T-helper 22 cell (primary cell): ENCODE measurements around the gene MINDY1.

Experiments
- DNase-seq: peaks from one replicate; pipeline ENCODE4 v3.0.0-alpha.2; 2020; ENCODE audit warnings: low read depth

Gene MINDY1

GRCh38 chr1:150964164-150964489 is 42.6 kb downstream of the MINDY1 start:
- DNase-seq: no peak

- no peak for DNase-seq
Observed at GRCh38 chr1:150963321-150964163, 43.2 kb downstream of the MINDY1 start.

- DNase-seq: no peak
Observed at GRCh38 chr1:150961756-150962155, 44.9 kb downstream of the MINDY1 start.

DNA sequence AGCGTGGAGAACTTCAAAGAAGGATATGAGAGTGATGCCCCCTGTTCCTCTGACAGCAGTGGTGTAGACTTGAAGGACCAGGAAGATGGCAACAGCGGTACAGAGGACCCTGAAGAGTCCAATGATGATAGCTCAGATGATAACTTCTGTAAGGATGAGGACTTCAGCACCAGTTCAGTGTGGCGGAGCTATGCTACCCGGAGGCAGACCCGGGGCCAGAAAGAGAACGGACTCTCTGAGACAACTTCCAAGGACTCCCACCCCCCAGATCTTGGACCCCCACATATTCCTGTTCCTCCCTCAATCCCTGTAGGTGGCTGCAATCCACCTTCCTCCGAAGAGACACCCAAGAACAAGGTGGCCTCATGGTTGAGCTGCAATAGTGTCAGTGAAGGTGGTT is 46.1 kb downstream of the MINDY1 start:
- DNase-seq: no peak

- no peak for DNase-seq
Observed at GRCh38 chr1:150957666-150958065, 49.0 kb downstream of the MINDY1 start.

DNA sequence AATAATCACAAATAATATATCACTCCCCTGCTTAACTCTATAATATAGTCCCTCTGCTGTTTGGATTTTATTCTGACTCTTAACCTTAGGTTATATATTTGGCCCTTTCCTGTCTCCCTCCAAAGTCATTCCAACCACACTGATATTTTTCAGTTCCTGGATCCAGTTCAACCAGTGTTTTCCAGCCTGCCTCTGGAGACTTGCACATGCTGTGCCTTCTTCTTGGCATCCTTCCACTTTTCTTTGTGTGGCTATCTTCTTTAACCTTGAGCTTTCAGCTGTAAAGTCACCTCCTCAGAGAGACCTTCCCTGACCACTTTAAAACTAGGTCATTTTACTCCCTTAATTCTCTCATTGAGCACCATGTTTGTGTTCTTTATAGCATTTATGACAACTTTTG is 51.4 kb downstream of the MINDY1 start:
- DNase-seq: no peak

- DNase-seq: no peak
Observed at GRCh38 chr1:150954708-150955107, 52.0 kb downstream of the MINDY1 start.
